MCF 10A (cell line): ENCODE measurements around the gene MED14. TPM values are rescaled to one million over a fixed set of nuclear protein-coding genes. Genes with fewer than 3 reads are reported as not detected.

Experiments
- BruUV-seq: library from RNA; stranded (reverse); fragments of 400-500 nt; replicated peaks from 2 replicates; lab custom pipeline; 2021; lab: Mats Ljungman, UMichigan
- CTCF ChIA-PET: fragments of 300-600 bp; sonication (Branson Sonifier 250); formaldehyde crosslinking; extraction: SDS; loops from one replicate; lab custom pipeline; 2021; ENCODE audit warnings: antibody characterized with exemption, inconsistent platforms; lab: Yijun Ruan, JAX
- POLR2A ChIA-PET: fragments of 300-600, 350-650 bp; sonication (Branson Sonifier 250); formaldehyde crosslinking; extraction: SDS; loops from one replicate; lab custom pipeline; 2020; ENCODE audit warnings: antibody characterized with exemption, inconsistent platforms; lab: Yijun Ruan, JAX
- DNase-seq: peaks from one replicate; pipeline ENCODE4 v3.0.0-alpha.2; 2018; ENCODE audit not compliant: unreplicated experiment
- H3K27ac Mint-ChIP-seq: one replicate; pipeline ENCODE4 v1.8.0; 2022; ENCODE audit warnings: mild to moderate bottlenecking, low read depth, mixed read lengths; ENCODE audit not compliant: unreplicated experiment
- H3K27me3 Mint-ChIP-seq: one replicate; pipeline ENCODE4 v1.8.0; 2022; ENCODE audit warnings: mixed read lengths; ENCODE audit not compliant: insufficient read depth, unreplicated experiment
- H3K36me3 Mint-ChIP-seq: one replicate; pipeline ENCODE4 v1.8.0; 2022; ENCODE audit warnings: mild to moderate bottlenecking, moderate library complexity, mixed read lengths; ENCODE audit not compliant: insufficient read depth, unreplicated experiment
- H3K4me1 Mint-ChIP-seq: one replicate; pipeline ENCODE4 v1.8.0; 2022; ENCODE audit warnings: mixed read lengths; ENCODE audit not compliant: insufficient read depth, unreplicated experiment
- H3K4me3 Mint-ChIP-seq: one replicate; pipeline ENCODE4 v1.8.0; 2022; ENCODE audit warnings: mild to moderate bottlenecking, moderate library complexity, mixed read lengths; ENCODE audit not compliant: unreplicated experiment
- H3K9me3 Mint-ChIP-seq: one replicate; pipeline ENCODE4 v1.8.0; 2022; ENCODE audit warnings: mixed read lengths; ENCODE audit not compliant: unreplicated experiment
- intact Hi-C: fragments of 100-400 bp; cut with micrococcal nuclease; formaldehyde crosslinking; loops from 2 replicates; pipeline ENCODE4 v1.14.1; 2022
- total RNA-seq: library from RNA; stranded (reverse); gene quantifications from 2 replicates; pipeline ENCODE4 v1.2.3, GENCODE V29; 2022
- TF ChIP-seq, protein P1 (sequence below): fragments of 200-600 bp; IDR thresholded peaks from one replicate; pipeline ENCODE4 v1.8.0; 2022; ENCODE audit warnings: antibody characterized with exemption, mild to moderate bottlenecking; ENCODE audit not compliant: unreplicated experiment

The MED14 gene
- total RNA-seq, 1 experiment from 2014 or later, result 36.4 TPM

- intact Hi-C loops, result no loop called here
- no peak overlapping the region for H3K4me3 Mint-ChIP-seq
- peaks cover 27% of the 10 kb centered on the region for H3K27me3 Mint-ChIP-seq
- H3K4me1 Mint-ChIP-seq, result no peaks in the 10 kb centered on the region
- H3K36me3 Mint-ChIP-seq, result peaks cover 15% of the 10 kb centered on the region
- BruUV-seq, result no TSS peak
- H3K27ac Mint-ChIP-seq, result no peak overlapping the region
- TF ChIP-seq, protein P1, sequence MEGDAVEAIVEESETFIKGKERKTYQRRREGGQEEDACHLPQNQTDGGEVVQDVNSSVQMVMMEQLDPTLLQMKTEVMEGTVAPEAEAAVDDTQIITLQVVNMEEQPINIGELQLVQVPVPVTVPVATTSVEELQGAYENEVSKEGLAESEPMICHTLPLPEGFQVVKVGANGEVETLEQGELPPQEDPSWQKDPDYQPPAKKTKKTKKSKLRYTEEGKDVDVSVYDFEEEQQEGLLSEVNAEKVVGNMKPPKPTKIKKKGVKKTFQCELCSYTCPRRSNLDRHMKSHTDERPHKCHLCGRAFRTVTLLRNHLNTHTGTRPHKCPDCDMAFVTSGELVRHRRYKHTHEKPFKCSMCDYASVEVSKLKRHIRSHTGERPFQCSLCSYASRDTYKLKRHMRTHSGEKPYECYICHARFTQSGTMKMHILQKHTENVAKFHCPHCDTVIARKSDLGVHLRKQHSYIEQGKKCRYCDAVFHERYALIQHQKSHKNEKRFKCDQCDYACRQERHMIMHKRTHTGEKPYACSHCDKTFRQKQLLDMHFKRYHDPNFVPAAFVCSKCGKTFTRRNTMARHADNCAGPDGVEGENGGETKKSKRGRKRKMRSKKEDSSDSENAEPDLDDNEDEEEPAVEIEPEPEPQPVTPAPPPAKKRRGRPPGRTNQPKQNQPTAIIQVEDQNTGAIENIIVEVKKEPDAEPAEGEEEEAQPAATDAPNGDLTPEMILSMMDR, result no peak
- no peak for DNase-seq
- no peaks in the 10 kb centered on the region for H3K9me3 Mint-ChIP-seq
- CTCF ChIA-PET, result interaction anchor here (0.5 to 0.6 kb wide), 2 partner anchors 288 to 462 kb away, joined by 3 to 7 read pairs; no protein-coding TSS in a partner anchor
- POLR2A ChIA-PET, result interaction anchor here (0.7 kb wide), 1 partner anchor 159 kb away, joined by 3 read pairs; no protein-coding TSS in a partner anchor
Observed at GRCh38 chrX:40721489-40722106, 13.7 kb downstream of the MED14 start.

- Mint-ChIP-seq H3K36me3 (peaks cover 10% of the 10 kb centered on the region), H3K4me1 (no peaks in the 10 kb centered on the region), H3K9me3 (no peaks in the 10 kb centered on the region), H3K27me3 (peaks cover 27% of the 10 kb centered on the region), H3K4me3 (no peak overlapping the region), H3K27ac (no peak overlapping the region)
- intact Hi-C loops, result no loop called here
- POLR2A ChIA-PET, result no interaction called here
- no peak for DNase-seq
- CTCF ChIA-PET, result interaction anchor here (0.6 kb wide), 1 partner anchor 70 kb away, joined by 3 read pairs; no protein-coding TSS in a partner anchor
- BruUV-seq, result no TSS peak
- TF ChIP-seq, protein P1, result no peak
Observed at GRCh38 chrX:40720792-40721191, 14.6 kb downstream of the MED14 start.

- POLR2A ChIA-PET, result no interaction called here
- intact Hi-C loops, result no loop called here
- Mint-ChIP-seq H3K4me3 (no peak overlapping the region), H3K4me1 (no peaks in the 10 kb centered on the region), H3K27ac (peak overlapping the region; percentile 33), H3K27me3 (peaks cover 27% of the 10 kb centered on the region), H3K36me3 (peaks cover 6% of the 10 kb centered on the region), H3K9me3 (no peaks in the 10 kb centered on the region)
- CTCF ChIA-PET, result interaction anchor here (0.6 kb wide), 1 partner anchor 69 kb away, joined by 3 read pairs; no protein-coding TSS in a partner anchor
- no peak for DNase-seq
- BruUV-seq, result no TSS peak
- TF ChIP-seq, protein P1, result no peak
Observed at GRCh38 chrX:40720339-40720738, 15.0 kb downstream of the MED14 start.

DNA sequence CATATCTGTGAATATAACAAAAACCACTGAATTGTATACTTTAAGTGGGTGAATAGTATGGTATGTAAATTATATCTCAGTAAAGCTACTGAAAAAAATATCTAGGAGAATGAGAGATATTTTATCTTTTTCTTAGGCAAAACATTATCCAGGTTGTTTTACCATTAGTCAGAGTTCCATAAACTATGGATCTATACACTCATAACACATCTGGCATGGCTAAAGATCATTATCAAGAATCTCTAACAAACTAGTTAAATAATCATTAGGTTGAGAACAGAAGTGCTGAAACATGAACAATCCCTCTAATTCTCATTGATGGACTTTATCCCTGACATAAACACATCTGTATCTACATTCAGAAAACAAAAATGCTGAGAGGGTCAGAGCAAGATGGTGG lies 15.6 kb downstream of the MED14 start:
- Mint-ChIP-seq H3K27ac (peak overlapping the region; percentile 33), H3K4me1 (no peaks in the 10 kb centered on the region), H3K9me3 (no peaks in the 10 kb centered on the region), H3K36me3 (peaks cover 6% of the 10 kb centered on the region), H3K4me3 (no peak overlapping the region), H3K27me3 (peaks cover 27% of the 10 kb centered on the region)
- ChIA-PET POLR2A (interaction anchor here (0.7 to 2.1 kb wide), 2 partner anchors 11 to 16 kb away, joined by 3 to 7 read pairs; partner anchors contain the start of gene MED14), CTCF (interaction anchor here (0.6 to 1.6 kb wide), 2 partner anchors 74 to 389 kb away, joined by 3 to 5 read pairs; no protein-coding TSS in a partner anchor)
- intact Hi-C loops, result no loop called here
- no TSS peak for BruUV-seq
- no peak for DNase-seq
- TF ChIP-seq, protein P1, result no peak
